PFSK-1 (cell line): Measurements from ENCODE around the gene NLK.

ENCODE experiments used
- FOXP2 ChIP-seq: optimal IDR thresholded peaks from 2 replicates; pipeline ENCODE3; 2011; ENCODE audit warnings: borderline replicate concordance, control low read depth, inconsistent platforms; ENCODE audit not compliant: insufficient read depth; ENCODE audit errors: extremely low read length, extremely low read depth
- POLR2AphosphoS5 ChIP-seq: IDR thresholded peaks from 2 replicates; pipeline ENCODE4 v1.6.1; 2012; ENCODE audit warnings: low read depth, mild to moderate bottlenecking, control low read depth, low read length, moderate library complexity
- SIN3A ChIP-seq: IDR thresholded peaks from 2 replicates; pipeline ENCODE4 v1.6.1; 2012; ENCODE audit warnings: mild to moderate bottlenecking, low read length, moderate library complexity, borderline replicate concordance; ENCODE audit not compliant: insufficient read depth
- TAF1 ChIP-seq: IDR thresholded peaks from 2 replicates; pipeline ENCODE4 v1.6.1; 2012; ENCODE audit warnings: low read length, control low read depth, borderline replicate concordance; ENCODE audit not compliant: insufficient read depth
- TF ChIP-seq, protein P1 (sequence below), 2 experiments: IDR thresholded peaks; 2 replicates each; pipeline versions ENCODE4 v1.6.1 to v1.8.0; 2011 to 2012; ENCODE audit warnings: low read depth in 2 of 2, low read length in 2 of 2, control low read depth in 1 of 2, inconsistent platforms in 1 of 2, mild to moderate bottlenecking in 1 of 2, moderate library complexity in 1 of 2; ENCODE audit not compliant: insufficient read depth in 1 of 2

The NLK gene

DNA sequence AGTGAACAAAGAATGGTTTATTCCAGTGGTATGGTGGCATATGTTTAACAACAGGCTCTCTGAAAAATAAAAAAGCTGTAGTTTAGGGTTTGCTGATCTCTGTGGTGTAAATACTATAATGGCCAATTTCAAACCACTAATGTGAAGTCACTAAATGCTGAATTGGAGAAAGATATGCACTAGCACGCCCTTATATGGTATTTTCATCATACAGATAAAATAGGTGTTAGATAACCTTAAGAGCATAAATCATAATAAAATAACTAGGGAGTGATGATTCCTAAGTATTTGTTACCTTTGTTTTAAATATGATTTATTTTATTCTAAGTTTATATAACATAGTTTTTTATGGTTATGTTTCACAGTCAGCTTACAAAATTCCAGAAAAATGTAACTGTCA, 17.2 kb downstream of the NLK start:
- TF ChIP-seq, protein P1, sequence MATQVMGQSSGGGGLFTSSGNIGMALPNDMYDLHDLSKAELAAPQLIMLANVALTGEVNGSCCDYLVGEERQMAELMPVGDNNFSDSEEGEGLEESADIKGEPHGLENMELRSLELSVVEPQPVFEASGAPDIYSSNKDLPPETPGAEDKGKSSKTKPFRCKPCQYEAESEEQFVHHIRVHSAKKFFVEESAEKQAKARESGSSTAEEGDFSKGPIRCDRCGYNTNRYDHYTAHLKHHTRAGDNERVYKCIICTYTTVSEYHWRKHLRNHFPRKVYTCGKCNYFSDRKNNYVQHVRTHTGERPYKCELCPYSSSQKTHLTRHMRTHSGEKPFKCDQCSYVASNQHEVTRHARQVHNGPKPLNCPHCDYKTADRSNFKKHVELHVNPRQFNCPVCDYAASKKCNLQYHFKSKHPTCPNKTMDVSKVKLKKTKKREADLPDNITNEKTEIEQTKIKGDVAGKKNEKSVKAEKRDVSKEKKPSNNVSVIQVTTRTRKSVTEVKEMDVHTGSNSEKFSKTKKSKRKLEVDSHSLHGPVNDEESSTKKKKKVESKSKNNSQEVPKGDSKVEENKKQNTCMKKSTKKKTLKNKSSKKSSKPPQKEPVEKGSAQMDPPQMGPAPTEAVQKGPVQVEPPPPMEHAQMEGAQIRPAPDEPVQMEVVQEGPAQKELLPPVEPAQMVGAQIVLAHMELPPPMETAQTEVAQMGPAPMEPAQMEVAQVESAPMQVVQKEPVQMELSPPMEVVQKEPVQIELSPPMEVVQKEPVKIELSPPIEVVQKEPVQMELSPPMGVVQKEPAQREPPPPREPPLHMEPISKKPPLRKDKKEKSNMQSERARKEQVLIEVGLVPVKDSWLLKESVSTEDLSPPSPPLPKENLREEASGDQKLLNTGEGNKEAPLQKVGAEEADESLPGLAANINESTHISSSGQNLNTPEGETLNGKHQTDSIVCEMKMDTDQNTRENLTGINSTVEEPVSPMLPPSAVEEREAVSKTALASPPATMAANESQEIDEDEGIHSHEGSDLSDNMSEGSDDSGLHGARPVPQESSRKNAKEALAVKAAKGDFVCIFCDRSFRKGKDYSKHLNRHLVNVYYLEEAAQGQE (IDR thresholded peaks at IDR 0.05; ENCODE audit: insufficient read depth in 1 of 2, low read depth in 2 of 2, low read length in 2 of 2): no peak
- no peak for TF ChIP-seq POLR2AphosphoS5
- TF ChIP-seq SIN3A: no peak
- TF ChIP-seq TAF1: no peak
- TF ChIP-seq FOXP2: no peak

DNA sequence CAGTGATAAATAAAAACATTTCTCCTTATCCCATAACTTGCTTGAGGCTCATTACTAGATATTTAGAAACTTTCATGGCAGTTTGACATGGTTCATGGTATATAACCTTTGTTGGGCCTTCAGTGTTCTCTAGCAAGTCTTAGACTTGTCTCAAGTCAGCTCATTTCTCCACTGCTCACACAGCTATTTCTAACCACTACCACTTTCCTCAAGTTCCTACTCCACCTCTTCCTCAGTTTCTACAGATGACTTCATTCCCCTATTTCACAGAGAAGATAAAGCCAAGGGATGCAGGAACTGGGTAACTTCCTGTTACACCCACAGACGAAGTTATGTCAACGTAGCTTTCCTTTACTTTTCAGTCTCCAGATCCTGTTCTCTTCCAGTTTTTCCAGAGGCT, 23.2 kb downstream of the NLK start:
- TF ChIP-seq POLR2AphosphoS5 (no peak), SIN3A (no peak), FOXP2 (no peak), TAF1 (no peak)
- TF ChIP-seq, protein P1 (IDR thresholded peaks at IDR 0.05; ENCODE audit: insufficient read depth in 1 of 2, low read depth in 2 of 2, low read length in 2 of 2): no peak

DNA sequence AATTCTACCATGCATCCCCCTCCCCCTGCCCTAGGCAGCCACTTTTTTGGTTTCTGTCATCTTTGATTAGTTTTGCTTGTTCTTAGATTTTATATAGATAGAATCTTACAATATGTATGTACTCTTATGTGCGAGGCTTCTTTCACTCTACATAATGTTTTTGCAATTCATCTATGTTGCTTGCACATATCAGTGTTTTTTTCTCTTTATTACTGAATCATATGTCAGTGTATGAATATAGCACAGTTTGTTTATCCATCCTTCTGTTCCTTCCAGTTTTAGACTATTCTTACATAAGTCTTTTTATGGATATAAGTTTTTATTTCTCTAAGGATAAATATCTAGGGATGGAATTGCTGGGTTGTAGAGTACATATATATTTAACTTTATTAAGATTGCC, 26.6 kb downstream of the NLK start:
- no peak for TF ChIP-seq FOXP2
- TF ChIP-seq TAF1: no peak
- TF ChIP-seq SIN3A: no peak
- TF ChIP-seq, protein P1 (IDR thresholded peaks at IDR 0.05; ENCODE audit: insufficient read depth in 1 of 2, low read depth in 2 of 2, low read length in 2 of 2): no peak
- TF ChIP-seq POLR2AphosphoS5: no peak

DNA sequence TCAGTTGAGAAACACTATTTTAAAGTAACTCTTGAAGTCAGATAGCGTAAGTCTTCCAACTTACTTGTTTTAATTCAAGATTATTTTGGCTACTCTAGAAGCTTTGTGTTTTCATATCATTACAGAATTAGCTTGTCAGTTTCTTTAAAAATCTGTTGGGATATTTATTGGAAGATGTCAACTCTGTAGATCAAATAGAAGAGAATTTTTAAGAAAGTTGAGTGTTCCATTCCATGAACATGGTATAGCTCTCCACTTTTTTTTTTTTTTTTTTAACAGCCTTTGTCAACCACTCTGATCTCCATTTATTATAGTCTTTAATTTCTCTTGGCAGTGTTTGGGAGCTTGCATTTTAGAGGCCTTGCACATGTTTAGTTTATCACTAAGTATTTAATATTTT, 28.7 kb downstream of the NLK start:
- TF ChIP-seq FOXP2 (no peak), TAF1 (no peak), SIN3A (no peak), POLR2AphosphoS5 (no peak)
- TF ChIP-seq, protein P1 (IDR thresholded peaks at IDR 0.05; ENCODE audit: insufficient read depth in 1 of 2, low read depth in 2 of 2, low read length in 2 of 2): no peak

DNA sequence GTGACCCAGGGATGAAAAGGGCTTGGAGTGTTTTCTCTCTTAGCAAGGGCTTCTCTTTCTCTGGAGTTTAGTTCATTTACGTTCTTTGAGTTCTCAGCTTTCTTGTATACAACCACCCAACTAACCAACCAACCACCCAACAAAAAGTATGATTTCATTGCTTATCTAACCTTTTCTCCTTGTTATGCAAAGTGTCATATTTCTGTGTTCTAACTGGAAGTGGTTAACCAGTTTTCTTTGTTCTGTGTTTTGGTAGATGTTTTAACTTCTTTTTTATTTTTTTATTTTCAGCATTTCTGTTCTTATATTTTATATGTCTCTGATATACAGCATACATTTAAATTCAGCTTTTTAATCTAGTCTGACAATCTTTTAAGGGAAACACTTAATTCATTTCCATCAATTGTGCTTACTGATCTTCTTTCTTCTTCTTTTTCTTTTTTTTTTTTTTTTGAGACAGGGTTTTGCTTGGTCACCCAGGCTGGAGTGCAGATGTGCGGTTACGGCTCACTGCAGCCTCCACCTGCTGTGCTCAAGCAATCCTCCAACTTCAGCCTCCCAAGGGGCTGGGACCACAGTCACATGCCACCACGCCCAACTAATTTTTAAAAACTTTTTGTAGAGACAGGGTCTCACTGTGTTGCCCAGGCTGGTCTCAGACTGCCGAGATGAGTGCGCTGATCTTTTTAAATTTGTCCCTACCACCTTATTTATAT, 29.6 kb downstream of the NLK start:
- TF ChIP-seq TAF1 (no peak), POLR2AphosphoS5 (no peak), SIN3A (no peak), FOXP2 (no peak)
- TF ChIP-seq, protein P1 (IDR thresholded peaks at IDR 0.05; ENCODE audit: insufficient read depth in 1 of 2, low read depth in 2 of 2, low read length in 2 of 2): no peak
